Measurements from ENCODE around the gene SLC38A9.

SLC38A9 gene

GRCh38 chr5:55604611-55605067 is 107.5 kb downstream of the SLC38A9 start:
- TF ChIP-seq CTCF (IDR thresholded peaks at IDR 0.05; ENCODE audit: extremely low read depth, insufficient read depth, missing control alignments), result no peak
- in situ Hi-C loops (cut with MboI; ENCODE audit: low pct_unique_long_range_greater_than_20kb, low sequenced_read_pairs, unreplicated experiment), result no loop called here
- no peak for DNase-seq (ENCODE audit: low spot score)

- TF ChIP-seq CTCF (IDR thresholded peaks at IDR 0.05; ENCODE audit: extremely low read depth, insufficient read depth, missing control alignments), result no peak
- DNase-seq (ENCODE audit: low spot score), result no peak
- in situ Hi-C loops (cut with MboI; ENCODE audit: low pct_unique_long_range_greater_than_20kb, low sequenced_read_pairs, unreplicated experiment), result no loop called here
Measured at GRCh38 chr5:55603922-55604321, 108.2 kb downstream of the SLC38A9 start.

DNA sequence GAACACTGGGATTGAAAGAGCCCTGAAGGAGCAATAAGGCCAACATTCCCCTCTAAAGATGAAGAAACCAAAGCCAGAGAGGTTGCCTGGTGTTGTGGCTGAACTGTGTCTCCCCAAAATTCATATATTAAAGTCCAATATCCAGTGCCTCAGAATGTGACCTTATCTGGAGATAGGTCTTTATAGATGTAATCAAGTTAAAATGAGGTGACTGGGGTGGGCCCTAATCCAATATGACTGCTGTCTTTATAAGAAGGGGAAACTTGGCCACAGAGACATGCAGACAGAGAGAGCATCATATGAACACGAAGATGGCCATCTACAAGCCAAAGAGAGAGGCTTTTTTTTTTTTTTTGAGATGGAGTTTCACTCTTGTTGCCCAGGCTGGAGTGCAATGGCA is 110.5 kb downstream of the SLC38A9 start:
- in situ Hi-C loops (cut with MboI; ENCODE audit: low pct_unique_long_range_greater_than_20kb, low sequenced_read_pairs, unreplicated experiment), result no loop called here
- no peak for TF ChIP-seq CTCF (IDR thresholded peaks at IDR 0.05; ENCODE audit: extremely low read depth, insufficient read depth, missing control alignments)
- no peak for DNase-seq (ENCODE audit: low spot score)

GRCh38 chr5:55601204-55601618 is 110.9 kb downstream of the SLC38A9 start:
- no peak for DNase-seq (ENCODE audit: low spot score)
- in situ Hi-C loops (cut with MboI; ENCODE audit: low pct_unique_long_range_greater_than_20kb, low sequenced_read_pairs, unreplicated experiment), result no loop called here
- no peak for TF ChIP-seq CTCF (IDR thresholded peaks at IDR 0.05; ENCODE audit: extremely low read depth, insufficient read depth, missing control alignments)

DNA sequence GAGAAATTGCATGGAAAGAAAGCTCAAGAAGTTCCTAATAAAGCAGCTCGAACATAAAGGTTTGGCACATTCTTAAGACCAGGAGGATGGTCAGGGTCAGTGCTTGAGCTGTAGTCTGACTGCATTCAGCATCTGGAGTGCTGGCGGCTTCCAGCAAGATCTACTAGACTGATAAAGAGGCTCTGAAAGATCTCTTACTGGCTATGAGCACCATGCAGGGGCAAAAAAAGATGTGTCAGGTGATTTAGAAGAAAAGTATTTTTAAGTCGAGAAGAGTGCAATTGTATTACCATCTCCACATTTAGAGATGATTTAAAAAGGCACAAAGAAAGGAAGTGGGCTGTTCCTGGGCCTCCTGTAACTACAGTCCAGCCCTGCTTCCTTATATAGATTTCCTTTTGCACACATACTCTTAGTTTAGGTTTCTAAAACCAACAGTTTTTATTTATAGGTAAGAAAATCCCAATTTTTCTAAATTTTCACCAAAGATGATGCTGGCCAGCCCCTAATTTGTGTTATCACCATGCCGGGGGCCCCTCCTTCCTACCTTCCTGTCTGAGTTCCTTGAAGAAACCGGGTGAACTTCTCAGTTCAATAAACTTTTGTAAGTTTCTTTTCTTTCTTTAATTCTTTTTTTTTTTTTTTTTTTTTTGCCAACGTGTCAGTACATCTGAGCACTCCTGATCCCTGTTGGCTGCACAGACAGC is 111.5 kb downstream of the SLC38A9 start:
- no peak for TF ChIP-seq CTCF (IDR thresholded peaks at IDR 0.05; ENCODE audit: extremely low read depth, insufficient read depth, missing control alignments)
- DNase-seq (ENCODE audit: low spot score), result peak; percentile 43
- in situ Hi-C loops (cut with MboI; ENCODE audit: low pct_unique_long_range_greater_than_20kb, low sequenced_read_pairs, unreplicated experiment), result no loop called here

- in situ Hi-C loops (cut with MboI; ENCODE audit: low pct_unique_long_range_greater_than_20kb, low sequenced_read_pairs, unreplicated experiment), result no loop called here
- no peak for TF ChIP-seq CTCF (IDR thresholded peaks at IDR 0.05; ENCODE audit: extremely low read depth, insufficient read depth, missing control alignments)
Measured at GRCh38 chr5:55600086-55600485, 112.0 kb downstream of the SLC38A9 start.

More at GRCh38 chr5:55600086-55600485, 112.0 kb downstream of the SLC38A9 start:
- no peak for DNase-seq (ENCODE audit: low spot score)

All from GM13977 (cell line).